CD8-positive, alpha-beta memory T cell (primary cell): ENCODE data around the gene TRIM63. TPM values are rescaled to one million over a fixed set of nuclear protein-coding genes. Genes with fewer than 3 reads are reported as not detected.

ENCODE experiments used
- CTCF ChIA-PET: fragments of 350-600 bp; sonication (Branson Sonifier 250); formaldehyde crosslinking; loops from one replicate; lab custom pipeline; 2021; ENCODE audit warnings: antibody characterized with exemption; lab: Charles Lee
- POLR2A ChIA-PET: fragments of 350-600 bp; sonication (Branson Sonifier 250); formaldehyde crosslinking; loops from one replicate; lab custom pipeline; 2021; ENCODE audit warnings: antibody characterized with exemption; lab: Charles Lee
- DNase-seq, 5 donors: peaks; one replicate each; pipeline versions ENCODE4 v3.0.0 to v3.0.0-alpha.2; 2020 to 2022; ENCODE audit warnings: mixed read lengths in 1 of 5
- H3K27ac ChIP-seq: one replicate; pipeline ENCODE4 v1.7.0; 2013; ENCODE audit warnings: low read depth, mild to moderate bottlenecking, low read length, moderate library complexity
- H3K27me3 ChIP-seq: 2 replicates; pipeline ENCODE4 v1.7.0; 2013; ENCODE audit warnings: low read length, mild to moderate bottlenecking; ENCODE audit not compliant: insufficient read depth, poor library complexity, severe bottlenecking
- H3K36me3 ChIP-seq: 2 replicates; pipeline ENCODE4 v1.7.0; 2013; ENCODE audit warnings: mild to moderate bottlenecking, low read length, moderate library complexity; ENCODE audit not compliant: insufficient read depth
- H3K4me1 ChIP-seq: 2 replicates; pipeline ENCODE4 v1.7.0; 2013; ENCODE audit warnings: mild to moderate bottlenecking, low read length, moderate library complexity; ENCODE audit not compliant: insufficient read depth
- H3K4me3 ChIP-seq: 2 replicates; pipeline ENCODE4 v1.7.0; 2013; ENCODE audit warnings: mild to moderate bottlenecking, low read length
- H3K9me3 ChIP-seq: 2 replicates; pipeline ENCODE4 v1.7.0; 2013; ENCODE audit warnings: mild to moderate bottlenecking, low read length
- H3K27ac Mint-ChIP-seq, 8 donors: one replicate each; pipeline ENCODE4 v1.8.0; 2020 to 2021; ENCODE audit warnings: mixed read lengths in 8 of 8, mild to moderate bottlenecking in 6 of 8, inconsistent platforms in 3 of 8, moderate library complexity in 3 of 8
- H3K27me3 Mint-ChIP-seq, 2 donors: one replicate each; pipeline ENCODE4 v1.8.0; 2020 to 2021; ENCODE audit warnings: mixed read lengths in 2 of 2, mild to moderate bottlenecking in 1 of 2, moderate library complexity in 1 of 2
- H3K36me3 Mint-ChIP-seq, 3 donors: one replicate each; pipeline ENCODE4 v1.8.0; 2020 to 2021; ENCODE audit warnings: mixed read lengths in 3 of 3, inconsistent platforms in 1 of 3, mild to moderate bottlenecking in 1 of 3
- H3K4me1 Mint-ChIP-seq, 3 donors: one replicate each; pipeline ENCODE4 v1.8.0; 2020 to 2021; ENCODE audit warnings: mixed read lengths in 3 of 3, inconsistent platforms in 1 of 3, mild to moderate bottlenecking in 1 of 3
- H3K4me3 Mint-ChIP-seq, 7 donors: one replicate each; pipeline ENCODE4 v1.8.0; 2020 to 2021; ENCODE audit warnings: mixed read lengths in 7 of 7, mild to moderate bottlenecking in 6 of 7, moderate library complexity in 4 of 7, inconsistent platforms in 2 of 7
- H3K9me3 Mint-ChIP-seq, 5 donors: one replicate each; pipeline ENCODE4 v1.8.0; 2020 to 2022; ENCODE audit warnings: mixed read lengths in 5 of 5, mild to moderate bottlenecking in 3 of 5, moderate library complexity in 2 of 5, inconsistent platforms in 1 of 5
- polyA plus RNA-seq: library from polyadenylated mRNA; unstranded; fragments of 300-500 nt; fragmentation: Illumina TruSeq; gene quantifications from one replicate; pipeline ENCODE4 v1.2.3, GENCODE V29; 2021
- total RNA-seq, 2 experiments: library from RNA; stranded (reverse); gene quantifications; one replicate each; pipeline ENCODE4 v1.2.3, GENCODE V29; 2021

Gene TRIM63
- total and polyA plus RNA-seq, 3 experiments from 2014 or later: not detected

DNA sequence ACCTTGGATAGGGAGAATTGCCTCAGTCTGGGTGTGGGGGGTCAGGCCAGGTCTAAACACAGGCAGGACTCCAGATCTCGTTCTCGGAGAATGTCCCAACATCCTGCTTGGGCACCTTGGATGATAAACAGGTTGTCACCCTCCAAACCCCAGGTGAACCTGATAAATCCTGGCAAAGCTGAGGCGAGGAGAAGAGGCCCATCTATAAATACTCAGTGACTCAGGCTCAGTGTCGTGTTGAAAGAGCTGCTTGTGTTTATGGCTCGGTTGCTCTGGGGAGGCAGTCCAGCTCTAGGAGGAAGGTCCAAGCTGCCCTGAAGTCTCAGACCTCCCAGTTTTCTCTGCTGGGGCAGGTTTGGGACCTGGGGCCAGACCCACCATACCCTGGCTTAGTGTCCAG lies 15.8 kb upstream of the TRIM63 start:
- ChIA-PET POLR2A (no interaction called here), CTCF (interaction anchor here (0.6 kb wide), 2 partner anchors 926 to 1578 kb away, joined by 3 read pairs; no protein-coding TSS in a partner anchor)
- Mint-ChIP-seq H3K4me1 (no peaks in the 10 kb centered on the region), H3K27ac (no peak overlapping the region), H3K9me3 (no peaks in the 10 kb centered on the region), H3K36me3 (no peaks in the 10 kb centered on the region), H3K27me3 (peaks cover 15 to 38% of the 10 kb centered on the region in 2 donors), H3K4me3 (no peak overlapping the region)
- Histone ChIP-seq H3K4me1 (no peaks in the 10 kb centered on the region), H3K27ac (no peak overlapping the region), H3K9me3 (no peaks in the 10 kb centered on the region), H3K27me3 (no peaks in the 10 kb centered on the region), H3K36me3 (no peaks in the 10 kb centered on the region), H3K4me3 (no peak overlapping the region)
- DNase-seq: no peak

DNA sequence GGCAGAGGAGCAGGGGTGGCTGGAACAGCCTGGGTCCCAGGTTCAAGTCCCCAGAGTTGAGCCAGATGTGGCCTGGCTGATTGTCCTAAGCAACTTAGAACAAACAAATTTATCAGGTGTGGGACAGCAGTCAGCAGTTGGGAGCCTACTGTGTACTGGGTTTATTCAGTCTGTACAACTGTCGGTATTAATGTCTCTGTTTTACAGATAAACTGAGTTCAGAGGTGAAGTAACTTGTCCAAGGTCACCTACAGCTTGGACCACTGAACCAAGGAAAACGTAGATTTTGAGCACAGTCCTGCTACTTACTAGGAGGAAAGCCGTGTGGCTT lies 14.6 kb upstream of the TRIM63 start:
- no peaks in the 10 kb centered on the region for H3K9me3 ChIP-seq
- H3K4me1 Mint-ChIP-seq: no peaks in the 10 kb centered on the region
- POLR2A ChIA-PET: no interaction called here
- no peak overlapping the region for H3K27ac ChIP-seq
- no peaks in the 10 kb centered on the region for H3K27me3 ChIP-seq
- peaks cover 15 to 45% of the 10 kb centered on the region in 2 donors for H3K27me3 Mint-ChIP-seq
- CTCF ChIA-PET: no interaction called here
- H3K4me3 ChIP-seq: no peak overlapping the region
- H3K36me3 Mint-ChIP-seq: peaks cover 0 to 3% (median 0%) of the 10 kb centered on the region in 3 donors
- no peak overlapping the region for H3K4me3 Mint-ChIP-seq
- H3K36me3 ChIP-seq: no peaks in the 10 kb centered on the region
- no peak overlapping the region for H3K27ac Mint-ChIP-seq
- H3K4me1 ChIP-seq: no peaks in the 10 kb centered on the region
- DNase-seq: no peak
- no peaks in the 10 kb centered on the region for H3K9me3 Mint-ChIP-seq

DNA sequence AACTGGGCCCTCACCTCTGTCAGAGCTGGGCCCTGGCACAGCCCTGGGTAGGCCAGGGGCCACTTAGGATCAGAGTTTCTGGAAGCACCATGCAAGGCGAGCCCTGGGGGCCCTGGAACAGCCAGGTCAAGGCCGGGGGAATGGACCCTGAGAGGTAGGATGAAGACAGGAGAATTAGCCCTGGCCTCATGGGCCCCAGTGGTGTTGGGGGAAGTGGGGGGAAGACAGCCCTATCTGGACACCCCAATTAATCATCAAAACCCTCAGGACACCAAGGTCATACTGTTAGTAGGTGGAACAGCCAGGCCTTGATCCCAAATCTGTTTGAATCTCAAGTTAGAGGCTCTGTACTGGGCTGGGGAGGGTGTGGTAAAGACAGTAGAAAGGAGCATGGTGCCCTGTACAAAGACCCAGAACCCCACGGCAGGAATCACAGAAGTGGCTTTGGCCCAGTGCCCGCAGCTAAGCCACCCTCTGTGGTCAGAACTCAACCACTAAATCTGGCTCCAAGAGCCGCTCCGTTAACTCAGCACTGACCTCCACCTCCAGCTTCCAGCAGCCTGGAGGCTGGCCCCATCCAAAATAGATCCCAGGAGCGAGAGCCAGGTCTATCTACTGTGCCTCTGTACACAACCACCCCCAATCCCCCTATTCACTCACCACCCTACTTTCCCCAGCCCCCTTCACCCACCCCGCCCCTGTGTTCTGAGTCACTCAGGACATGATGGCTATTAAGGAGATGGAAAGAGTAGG lies 14.0 kb upstream of the TRIM63 start:
- H3K27me3 ChIP-seq: no peaks in the 10 kb centered on the region
- H3K4me1 ChIP-seq: no peaks in the 10 kb centered on the region
- no peak for DNase-seq
- H3K9me3 ChIP-seq: no peaks in the 10 kb centered on the region
- no peak overlapping the region for H3K27ac ChIP-seq
- CTCF ChIA-PET: no interaction called here
- no peaks in the 10 kb centered on the region for H3K36me3 ChIP-seq
- Mint-ChIP-seq H3K9me3 (no peaks in the 10 kb centered on the region), H3K27ac (no peak overlapping the region), H3K4me3 (no peak overlapping the region), H3K36me3 (peaks cover 0 to 4% (median 0%) of the 10 kb centered on the region in 3 donors), H3K27me3 (peaks cover 15 to 46% of the 10 kb centered on the region in 2 donors), H3K4me1 (no peaks in the 10 kb centered on the region)
- H3K4me3 ChIP-seq: no peak overlapping the region
- POLR2A ChIA-PET: no interaction called here

DNA sequence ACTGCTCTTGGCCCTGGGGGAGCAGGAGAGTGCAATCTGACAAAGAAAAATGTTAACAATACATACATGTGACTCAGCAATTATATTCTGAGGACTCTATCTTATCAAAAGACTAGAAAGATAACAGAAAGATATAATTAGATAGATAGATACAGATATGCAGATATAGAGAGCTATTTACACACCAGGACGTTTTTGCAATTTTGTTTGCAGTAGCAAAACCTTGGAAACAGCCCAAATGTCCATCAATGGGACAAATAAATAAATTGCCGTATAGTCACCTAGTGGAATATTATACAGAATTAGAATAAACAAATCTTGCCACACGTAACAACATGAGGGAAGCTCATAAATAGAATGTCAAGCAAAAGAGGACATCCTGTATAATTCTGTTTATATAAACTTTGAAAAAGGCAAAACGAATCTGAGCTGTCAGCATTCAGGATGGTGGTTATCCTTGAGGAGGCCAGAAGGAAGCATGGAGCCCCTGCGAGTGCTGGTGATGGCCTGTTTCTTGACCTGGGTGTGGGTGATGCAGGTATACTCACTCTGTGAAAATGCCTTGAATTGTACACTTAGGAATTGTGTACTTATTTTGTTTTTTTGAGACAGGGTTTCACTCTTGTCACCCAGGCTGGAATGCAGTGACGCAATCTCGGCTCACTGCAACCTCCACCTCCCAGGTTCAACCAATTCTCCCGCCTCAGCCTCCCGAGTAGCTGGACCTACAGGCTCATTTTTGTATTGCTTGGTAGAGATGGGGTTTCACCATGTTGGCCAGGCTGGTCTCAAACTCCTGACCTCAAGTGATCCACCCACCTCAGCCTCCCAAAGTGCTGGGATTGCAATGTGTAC lies 12.8 kb upstream of the TRIM63 start:
- no peaks in the 10 kb centered on the region for H3K9me3 Mint-ChIP-seq
- Histone ChIP-seq H3K27ac (no peak overlapping the region), H3K4me3 (no peak overlapping the region), H3K27me3 (peaks cover 6% of the 10 kb centered on the region), H3K36me3 (no peaks in the 10 kb centered on the region), H3K9me3 (no peaks in the 10 kb centered on the region), H3K4me1 (no peaks in the 10 kb centered on the region)
- ChIA-PET CTCF (interaction anchor here (0.7 kb wide), 1 partner anchor 337 kb away, joined by 3 read pairs; no protein-coding TSS in a partner anchor), POLR2A (no interaction called here)
- peaks cover 16 to 50% of the 10 kb centered on the region in 2 donors for H3K27me3 Mint-ChIP-seq
- H3K4me3 Mint-ChIP-seq: no peak overlapping the region
- H3K4me1 Mint-ChIP-seq: peaks cover 0 to 6% (median 1%) of the 10 kb centered on the region in 3 donors
- H3K27ac Mint-ChIP-seq: no peak overlapping the region
- H3K36me3 Mint-ChIP-seq: peaks cover 0 to 7% (median 1%) of the 10 kb centered on the region in 3 donors
- DNase-seq: no peak

DNA sequence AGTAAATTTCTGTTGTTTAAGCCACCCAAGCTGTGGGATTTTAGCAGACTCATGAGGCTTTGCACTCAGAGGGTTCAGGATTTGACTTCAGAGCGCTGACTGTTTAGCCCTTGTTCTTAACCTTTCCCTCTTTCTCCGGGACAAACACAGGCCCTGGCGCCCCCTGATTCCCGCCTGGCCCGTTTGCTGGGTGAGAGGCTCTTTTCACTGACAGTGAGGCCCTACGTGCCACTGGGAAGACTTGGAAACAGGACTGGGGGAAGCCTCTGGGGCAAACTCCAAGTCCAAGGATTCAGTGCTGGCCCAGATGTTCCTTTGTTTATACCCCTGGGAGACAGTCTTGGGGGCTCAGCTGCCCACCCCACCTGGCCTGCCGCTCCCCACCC lies 11.7 kb upstream of the TRIM63 start:
- ChIA-PET CTCF (no interaction called here), POLR2A (no interaction called here)
- H3K36me3 Mint-ChIP-seq: peaks cover 0 to 7% (median 1%) of the 10 kb centered on the region in 3 donors
- no peaks in the 10 kb centered on the region for H3K36me3 ChIP-seq
- H3K27ac ChIP-seq: peak overlapping the region; percentile 56
- no peak for DNase-seq
- H3K4me3 ChIP-seq: no peak overlapping the region
- peaks cover 6% of the 10 kb centered on the region for H3K27me3 ChIP-seq
- no peak overlapping the region for H3K27ac Mint-ChIP-seq
- no peaks in the 10 kb centered on the region for H3K9me3 ChIP-seq
- H3K9me3 Mint-ChIP-seq: no peaks in the 10 kb centered on the region
- no peaks in the 10 kb centered on the region for H3K4me1 ChIP-seq
- peaks cover 16 to 48% of the 10 kb centered on the region in 2 donors for H3K27me3 Mint-ChIP-seq
- H3K4me1 Mint-ChIP-seq: peaks cover 0 to 6% (median 1%) of the 10 kb centered on the region in 3 donors
- H3K4me3 Mint-ChIP-seq: no peak overlapping the region

DNA sequence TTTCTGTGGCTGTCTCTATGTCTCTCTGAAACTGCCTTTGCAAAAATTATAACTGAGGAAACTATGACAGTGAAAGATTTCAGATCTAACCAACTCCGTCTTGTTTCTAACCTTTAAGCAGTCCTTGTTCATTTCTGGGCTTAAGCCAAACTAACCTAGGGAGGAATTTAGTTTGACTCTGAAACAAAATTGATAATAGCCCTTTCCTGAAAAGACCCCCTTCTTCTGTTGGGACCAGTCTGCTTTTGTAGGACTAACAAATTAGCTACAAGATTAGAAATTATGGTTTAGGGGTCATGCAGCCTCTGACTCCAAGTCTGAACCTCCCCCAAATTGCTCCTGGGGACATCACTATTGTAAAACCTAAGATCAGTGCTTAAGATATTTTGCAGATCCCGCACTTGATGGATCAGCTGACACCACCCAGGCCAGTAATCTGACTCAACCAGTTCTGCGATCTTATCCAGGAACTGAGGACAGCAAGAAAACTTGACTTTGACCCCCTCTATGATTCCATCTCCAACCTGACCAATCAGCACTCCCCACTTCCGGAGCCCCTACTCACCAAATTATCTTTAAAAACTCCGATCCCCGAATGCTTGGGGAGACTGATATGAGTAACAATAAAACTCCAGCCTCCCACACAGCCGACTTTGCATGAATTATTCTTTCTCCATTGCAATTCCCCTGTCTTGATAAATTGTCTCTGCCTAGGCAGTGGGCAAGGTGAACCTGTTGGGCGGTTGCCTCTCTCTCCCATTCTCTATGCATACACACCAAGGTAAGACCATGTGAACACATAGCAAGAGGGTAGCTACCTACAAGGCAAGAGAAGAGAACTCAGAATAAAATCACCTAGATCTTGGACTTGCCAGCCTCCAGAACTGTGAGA lies 11.1 kb upstream of the TRIM63 start:
- Mint-ChIP-seq H3K36me3 (peaks cover 0 to 7% (median 1%) of the 10 kb centered on the region in 3 donors), H3K27me3 (peaks cover 16 to 45% of the 10 kb centered on the region in 2 donors), H3K4me3 (no peak overlapping the region), H3K27ac (no peak overlapping the region), H3K4me1 (peaks cover 0 to 6% (median 1%) of the 10 kb centered on the region in 3 donors), H3K9me3 (no peaks in the 10 kb centered on the region)
- H3K4me3 ChIP-seq: no peak overlapping the region
- CTCF ChIA-PET: no interaction called here
- H3K27ac ChIP-seq: peak overlapping the region; percentile 56
- H3K27me3 ChIP-seq: peaks cover 6% of the 10 kb centered on the region
- DNase-seq: no peak
- H3K36me3 ChIP-seq: no peaks in the 10 kb centered on the region
- POLR2A ChIA-PET: no interaction called here
- no peaks in the 10 kb centered on the region for H3K4me1 ChIP-seq
- H3K9me3 ChIP-seq: no peaks in the 10 kb centered on the region

DNA sequence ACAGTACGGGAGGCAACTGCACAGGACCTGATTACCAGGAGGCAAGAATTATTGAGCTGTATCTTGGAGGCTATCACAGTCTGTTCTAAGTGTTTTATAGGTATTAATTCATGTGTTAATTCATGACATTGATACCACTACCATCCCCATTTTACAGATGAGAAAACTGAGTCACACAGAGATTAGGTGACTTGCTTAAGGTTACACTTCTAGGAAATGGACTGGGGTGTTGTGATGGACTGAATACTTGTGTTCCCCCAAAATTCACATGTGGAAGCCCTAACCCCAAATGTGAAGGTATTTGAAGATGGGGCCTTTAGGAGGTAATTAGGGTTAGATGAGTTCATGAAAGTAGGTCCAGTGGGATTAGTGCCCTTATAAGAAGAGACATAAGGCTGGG lies 10.1 kb upstream of the TRIM63 start:
- Histone ChIP-seq H3K27ac (peak overlapping the region; percentile 24), H3K27me3 (peaks cover 6% of the 10 kb centered on the region), H3K36me3 (no peaks in the 10 kb centered on the region), H3K4me1 (no peaks in the 10 kb centered on the region), H3K9me3 (no peaks in the 10 kb centered on the region), H3K4me3 (no peak overlapping the region)
- no peak for DNase-seq
- Mint-ChIP-seq H3K27ac (no peak overlapping the region), H3K27me3 (peaks cover 14 to 47% of the 10 kb centered on the region in 2 donors), H3K9me3 (no peaks in the 10 kb centered on the region), H3K4me1 (peaks cover 0 to 6% (median 1%) of the 10 kb centered on the region in 3 donors), H3K36me3 (peaks cover 0 to 7% (median 1%) of the 10 kb centered on the region in 3 donors), H3K4me3 (no peak overlapping the region)
- POLR2A ChIA-PET: no interaction called here
- CTCF ChIA-PET: no interaction called here
